Stomach (tissue), 4 donors: ENCODE measurements around the gene MED13L.

ENCODE experiments used
- POLR2A ChIP-seq, 4 donors: fragments of 450-650 bp; IDR thresholded peaks; one replicate each; pipeline ENCODE4 v1.6.1; 2016; ENCODE audit warnings: antibody characterized with exemption in 4 of 4, control low read depth in 2 of 4, mild to moderate bottlenecking in 1 of 4, moderate library complexity in 1 of 4
- POLR2AphosphoS5 ChIP-seq, 3 donors: sonication (generic); formaldehyde crosslinking; IDR thresholded peaks; one replicate each; pipeline ENCODE4 v1.6.1; 2016; ENCODE audit warnings: antibody characterized with exemption in 3 of 3

DNA sequence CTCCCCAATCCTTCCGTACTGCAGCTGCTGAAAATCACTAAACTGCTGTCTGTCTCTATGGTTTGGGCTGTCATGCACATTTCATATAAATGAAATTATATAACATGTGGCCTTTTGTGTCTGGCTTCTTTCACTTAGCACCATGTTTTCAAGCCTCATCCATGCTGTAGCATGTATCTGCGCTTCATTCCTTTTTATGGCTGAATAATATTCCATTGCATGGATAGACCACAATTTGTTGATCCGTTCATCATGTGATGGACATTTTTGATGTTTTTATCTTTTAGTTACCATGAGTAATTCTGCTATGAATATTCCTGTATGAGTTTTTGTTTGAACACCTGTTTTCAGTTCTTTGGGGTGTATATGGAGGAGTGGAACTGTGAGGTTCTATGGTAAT lies 32.6 kb upstream of the MED13L start:
- TF ChIP-seq POLR2A (IDR thresholded peaks at IDR 0.05) (no peak), POLR2AphosphoS5 (IDR thresholded peaks at IDR 0.05) (no peak)
